HG03095 (cell line): ENCODE measurements around the gene STK32C.
"Not testable (repeated sequence)": the region's sequence is repeated elsewhere in the genome, so short reads cannot be mapped to it uniquely, and the experiment has no call there.

Source experiments
- ATAC-seq: cut with Tn5 transposase; IDR thresholded peaks from one replicate; pipeline ENCODE4 v1.9.1; 2021; ENCODE audit warnings: moderate library complexity; ENCODE audit not compliant: unreplicated experiment

The STK32C gene

DNA sequence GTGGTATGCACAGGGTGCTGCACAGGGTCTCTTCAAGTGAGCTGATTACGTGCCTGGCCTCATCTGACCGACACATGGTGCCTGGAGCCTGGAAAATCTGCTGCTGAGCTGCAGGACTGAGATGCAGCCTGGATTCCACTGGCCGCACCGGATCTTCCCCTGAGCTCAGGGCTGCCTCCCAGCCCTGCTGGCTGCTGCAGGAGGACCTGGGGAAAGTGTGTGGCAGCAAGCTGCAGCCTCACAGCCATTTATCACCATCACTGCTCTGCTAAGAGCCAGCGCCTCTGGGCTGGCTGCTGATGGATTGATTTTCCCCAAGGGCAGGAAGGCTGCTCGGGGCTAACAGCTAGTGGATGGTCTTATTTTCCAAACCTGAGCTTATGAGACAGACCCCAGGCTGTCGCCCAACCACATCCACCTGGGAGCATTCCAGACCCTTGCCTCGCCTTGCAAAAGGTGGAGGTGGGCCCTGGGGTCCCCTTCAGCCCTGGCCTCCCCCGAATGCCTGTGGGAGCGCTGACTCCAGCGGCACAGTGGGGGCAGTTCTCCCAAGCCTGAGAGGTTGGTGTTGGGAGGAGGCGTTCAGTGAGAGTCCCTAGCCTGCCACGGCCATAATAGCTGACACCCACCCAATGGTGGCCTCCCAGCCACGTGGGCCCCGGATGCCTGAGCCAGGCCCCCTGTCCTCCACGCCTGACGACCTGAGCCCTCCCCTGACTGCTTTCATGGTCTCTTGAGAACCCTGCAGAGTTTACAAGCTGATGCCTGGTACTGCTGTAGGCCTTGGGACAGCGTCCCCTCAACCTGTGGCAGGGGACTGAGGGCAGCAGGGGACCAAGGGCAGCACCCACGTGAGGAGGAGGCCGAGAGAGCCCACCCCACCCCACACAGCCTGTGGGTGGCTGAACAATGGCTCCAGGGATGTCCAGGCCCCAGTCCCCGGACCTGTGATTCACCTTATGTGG is 38.2 kb downstream of the STK32C start:
- ATAC-seq: no peak

DNA sequence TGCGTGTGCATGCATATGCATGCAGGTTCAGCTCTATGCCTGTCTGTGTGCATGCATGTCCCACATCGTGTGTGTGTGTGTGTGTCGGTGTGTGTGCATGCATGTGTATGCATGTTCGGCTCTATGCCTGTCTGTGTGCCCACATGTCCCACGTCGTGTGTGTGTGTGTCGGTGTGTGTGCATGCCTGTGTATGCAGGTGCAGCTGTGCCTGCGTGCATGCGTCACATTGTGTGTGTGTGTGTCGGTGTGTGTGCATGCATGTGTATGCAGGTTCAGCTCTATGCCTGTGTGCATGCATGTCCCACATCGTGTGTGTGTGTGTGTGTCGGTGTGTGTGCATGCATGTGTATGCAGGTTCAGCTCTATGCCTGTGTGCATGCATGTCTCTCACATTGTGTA is 39.8 kb downstream of the STK32C start:
- not testable (repeated sequence) for ATAC-seq

DNA sequence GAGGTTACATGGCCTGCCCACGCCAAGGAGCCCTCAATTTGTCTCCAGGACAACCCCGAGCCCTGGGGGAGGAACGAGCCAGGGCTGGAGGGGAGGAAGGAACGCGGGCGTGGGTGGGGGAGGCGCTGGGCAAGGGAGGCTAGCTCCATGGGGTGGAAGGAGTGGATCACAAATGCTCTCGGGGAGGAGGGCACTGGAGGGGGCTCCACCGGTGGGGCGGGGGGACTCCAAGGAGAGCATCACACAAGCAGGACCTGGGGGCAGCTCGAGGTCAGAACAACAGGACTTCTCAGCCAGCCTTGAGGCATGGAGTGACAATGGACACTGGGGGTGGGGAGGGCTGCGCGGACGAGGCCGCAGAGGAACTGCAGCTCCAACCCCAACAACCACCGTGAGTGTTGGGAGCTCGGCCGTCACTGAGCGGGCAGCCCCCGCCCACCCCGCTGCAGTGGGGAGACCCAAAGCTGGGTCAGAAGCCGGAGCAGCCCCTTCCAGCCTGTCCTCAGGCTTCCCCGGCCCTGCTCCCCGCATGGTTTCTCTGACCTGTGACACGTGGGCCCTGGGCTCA is 41.1 kb downstream of the STK32C start:
- ATAC-seq: no peak

DNA sequence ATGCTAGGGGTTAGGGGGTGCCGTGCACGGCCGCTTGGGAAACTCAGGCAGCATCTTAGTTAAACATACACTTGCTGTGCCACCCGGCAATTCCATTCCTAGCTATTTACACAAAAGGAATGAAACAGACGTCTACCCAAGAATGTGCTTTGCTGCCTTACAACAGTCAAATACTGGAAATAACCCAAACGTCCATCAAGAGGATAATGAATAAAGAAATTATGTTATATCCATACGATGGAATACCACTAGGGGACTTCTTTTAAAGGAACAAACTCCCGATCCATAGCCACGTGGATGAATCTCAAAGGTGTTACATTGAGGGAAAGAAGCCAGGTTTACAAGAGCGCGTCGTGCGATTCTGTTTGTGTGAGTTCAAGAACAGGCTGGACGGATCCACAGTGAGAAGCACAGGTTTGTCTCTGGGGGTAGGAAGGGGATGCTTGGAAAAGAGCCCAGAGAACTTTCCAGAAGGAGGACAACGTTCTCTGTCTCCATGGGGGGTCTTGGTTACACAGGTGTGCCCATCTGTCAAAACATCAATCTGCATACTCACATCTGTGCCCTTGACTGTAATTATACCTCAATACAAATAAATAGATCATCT is 41.8 kb downstream of the STK32C start:
- ATAC-seq: no peak

DNA sequence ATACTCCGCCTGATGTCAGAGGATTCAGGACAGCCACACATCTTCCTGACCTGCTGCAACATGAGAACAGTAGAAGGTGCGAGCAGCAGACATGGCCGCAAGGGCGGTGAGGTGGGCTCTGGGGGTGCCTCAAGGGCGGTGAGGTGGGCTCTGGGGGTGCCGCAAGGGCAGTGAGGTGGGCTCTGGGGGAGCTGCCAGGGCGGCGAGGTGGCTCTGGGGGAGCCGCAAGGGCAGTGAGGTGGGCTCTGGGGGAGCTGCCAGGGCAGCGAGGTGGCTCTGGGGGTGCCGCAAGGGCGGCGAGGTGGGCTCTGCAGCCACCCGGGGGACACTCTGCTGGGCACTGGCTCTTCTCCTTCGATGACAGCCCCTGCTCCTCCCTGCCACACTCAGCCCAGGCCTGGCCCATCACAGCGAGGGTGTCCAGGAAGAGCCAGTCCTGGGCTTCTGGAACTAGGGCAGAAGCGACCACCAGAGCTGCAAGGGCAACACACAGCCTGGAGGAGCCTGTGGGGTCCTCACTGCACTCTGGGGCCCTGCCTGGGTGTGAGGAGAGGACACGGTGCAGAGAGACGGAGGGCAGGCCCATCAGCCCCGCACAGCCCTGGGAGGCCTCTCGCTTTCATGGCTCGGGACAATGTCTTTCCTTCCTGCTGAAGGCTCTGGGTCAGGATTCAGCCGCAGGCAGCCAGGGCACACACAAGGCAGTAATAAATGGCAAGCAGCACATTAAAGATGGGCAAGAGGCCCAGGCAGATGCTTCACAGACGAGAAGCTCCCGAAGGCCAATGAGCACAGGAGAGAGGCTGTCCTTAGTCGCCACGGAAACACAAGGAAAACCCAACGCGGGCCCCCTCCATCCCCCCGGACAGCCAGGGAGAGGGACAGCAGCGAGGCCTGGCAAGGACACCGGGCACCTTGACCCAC is 42.5 kb downstream of the STK32C start:
- ATAC-seq: no peak

DNA sequence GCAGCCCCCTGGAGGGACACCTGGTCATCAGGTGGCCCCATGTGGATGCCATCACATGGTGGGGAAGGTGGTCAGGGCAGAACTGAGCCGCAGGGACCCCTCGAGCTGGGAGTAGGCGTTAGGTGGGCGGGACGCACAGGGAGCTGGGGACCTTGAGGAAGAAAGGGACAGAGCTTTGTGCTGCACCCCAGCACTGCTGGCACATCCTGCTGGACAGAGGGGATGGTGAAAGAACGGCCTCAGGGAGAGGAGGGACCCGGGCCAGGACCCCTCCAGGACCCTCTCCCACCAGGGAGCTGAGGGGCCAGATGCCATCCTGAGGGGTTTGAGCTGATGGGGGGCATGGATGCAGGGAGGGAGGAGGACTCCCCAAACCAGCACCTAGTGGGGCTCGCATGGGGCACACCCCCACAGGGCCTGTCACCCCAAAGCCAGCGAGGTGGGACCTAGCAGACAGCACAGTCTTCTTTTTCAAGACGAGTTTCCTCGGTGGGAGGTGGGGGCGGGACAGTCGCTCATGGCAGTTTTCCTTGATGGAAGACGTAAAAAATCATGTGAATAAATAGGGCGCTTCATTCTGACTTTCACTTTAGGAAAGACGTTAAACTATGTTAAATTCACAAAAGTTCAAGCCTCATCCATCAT is 43.3 kb downstream of the STK32C start:
- ATAC-seq: no peak

DNA sequence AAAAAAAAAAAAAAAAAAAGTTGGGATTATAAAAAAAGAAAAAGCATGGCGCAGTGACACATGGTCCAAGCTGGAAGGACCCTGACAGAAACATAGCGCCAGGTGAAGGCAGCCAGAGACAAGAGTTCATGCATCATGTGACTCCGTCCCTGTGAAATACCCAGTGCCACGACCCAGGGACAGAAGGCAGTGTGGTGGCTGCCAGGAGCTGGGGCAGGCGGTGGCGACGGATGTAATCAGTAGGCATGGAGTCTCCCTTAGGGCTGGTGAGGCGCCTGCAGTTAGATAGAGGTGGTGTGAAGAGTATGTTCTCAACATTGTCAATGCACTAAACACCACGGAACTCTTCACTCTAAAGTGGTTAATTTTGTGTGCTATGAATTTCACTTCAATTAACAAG is 43.9 kb downstream of the STK32C start:
- no peak for ATAC-seq

DNA sequence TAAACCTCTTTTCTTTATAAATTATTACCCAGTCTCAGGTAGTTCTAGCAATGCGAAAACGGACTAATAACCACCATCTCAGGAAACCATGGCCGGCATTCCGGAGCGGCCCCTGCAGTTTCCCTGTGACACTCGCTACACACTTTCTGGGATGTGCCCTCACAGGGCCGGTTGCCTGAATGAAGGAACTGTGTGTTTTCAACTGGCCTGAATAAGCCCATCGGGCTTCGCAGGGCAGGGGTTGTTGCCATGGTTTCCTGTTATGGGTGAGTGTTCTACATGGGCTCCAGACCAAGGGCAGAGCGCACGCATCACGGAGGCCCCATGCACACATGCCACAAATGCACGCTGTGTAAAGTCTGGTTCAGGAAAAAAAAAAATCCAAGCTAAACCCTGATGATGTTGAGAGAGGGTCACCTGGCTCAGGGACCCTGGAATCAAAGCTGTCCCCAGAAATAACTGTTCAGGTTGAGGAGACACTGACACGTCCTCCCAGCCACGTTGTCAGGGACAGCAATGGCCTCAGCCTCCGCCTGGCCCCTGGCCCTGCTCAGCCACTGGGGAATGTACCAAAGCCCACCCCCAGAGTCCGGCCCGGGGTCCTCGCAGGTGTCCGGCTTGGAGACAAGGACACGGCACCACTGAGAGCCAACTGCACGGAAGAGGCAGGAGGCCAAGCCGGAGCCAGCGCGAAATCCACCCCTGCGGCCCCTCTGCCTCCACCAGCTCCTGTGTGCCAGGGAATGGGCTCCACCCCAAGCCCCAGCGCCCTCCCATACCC is 47.9 kb downstream of the STK32C start:
- ATAC-seq: no peak

DNA sequence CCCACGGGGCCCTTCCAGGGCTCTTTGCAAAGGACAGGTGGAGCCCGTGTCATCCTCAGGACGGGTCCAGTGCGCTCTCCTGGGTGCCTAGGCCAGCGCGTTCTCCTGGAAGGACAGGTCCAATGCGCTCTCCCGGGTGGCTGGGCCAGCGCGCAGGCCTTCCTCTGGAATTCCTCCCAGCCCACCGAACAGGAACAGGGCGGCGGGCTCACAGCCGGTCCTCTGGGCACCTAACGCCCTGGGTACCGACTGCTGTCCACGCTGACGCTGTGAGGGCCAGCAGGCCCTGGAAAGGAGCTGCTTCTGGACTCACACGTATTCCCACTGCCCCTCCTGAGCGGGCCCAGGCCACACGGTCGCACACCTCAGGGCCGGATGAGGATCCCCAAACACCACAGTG is 49.3 kb downstream of the STK32C start:
- ATAC-seq: no peak

DNA sequence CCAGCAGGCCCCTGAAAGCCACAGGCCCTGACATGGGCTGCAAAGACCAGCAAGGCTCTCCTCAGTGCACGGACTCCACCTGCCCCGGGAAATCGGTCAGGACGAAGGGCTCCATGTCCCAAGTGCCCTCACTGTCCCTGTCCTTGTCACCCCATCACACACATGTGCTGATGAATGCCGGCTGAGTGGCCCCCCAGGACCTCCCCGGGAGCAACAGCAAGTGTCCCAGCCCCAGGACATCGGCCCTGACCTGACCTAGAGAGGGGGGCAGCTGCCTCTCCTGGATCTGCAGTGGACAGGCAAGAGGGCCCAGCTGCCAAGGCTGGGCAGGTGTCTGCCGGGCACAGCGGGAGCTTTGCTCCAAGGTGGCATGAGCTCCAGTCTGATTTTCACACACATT is 49.8 kb downstream of the STK32C start:
- ATAC-seq: no peak

DNA sequence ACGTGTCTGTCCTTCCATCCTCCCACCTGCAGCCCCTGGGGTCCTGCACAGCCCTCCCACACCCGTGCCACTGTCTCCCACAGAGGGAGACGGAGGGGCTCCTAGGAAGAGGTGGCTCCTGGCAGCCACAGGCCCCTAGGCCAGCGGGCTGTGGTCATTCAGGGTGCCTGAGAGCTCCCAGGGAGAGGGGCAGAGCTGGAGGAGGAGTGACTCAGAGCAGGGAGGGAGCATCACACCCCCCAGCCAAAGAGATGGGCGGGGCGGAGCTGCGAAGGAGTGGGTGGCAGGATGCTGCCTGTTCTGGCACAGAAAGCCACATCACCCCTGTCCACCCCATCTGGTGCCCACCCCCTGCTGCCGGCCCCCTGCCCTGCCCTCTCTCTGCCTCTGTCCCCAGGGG is 50.5 kb downstream of the STK32C start:
- ATAC-seq: no peak

DNA sequence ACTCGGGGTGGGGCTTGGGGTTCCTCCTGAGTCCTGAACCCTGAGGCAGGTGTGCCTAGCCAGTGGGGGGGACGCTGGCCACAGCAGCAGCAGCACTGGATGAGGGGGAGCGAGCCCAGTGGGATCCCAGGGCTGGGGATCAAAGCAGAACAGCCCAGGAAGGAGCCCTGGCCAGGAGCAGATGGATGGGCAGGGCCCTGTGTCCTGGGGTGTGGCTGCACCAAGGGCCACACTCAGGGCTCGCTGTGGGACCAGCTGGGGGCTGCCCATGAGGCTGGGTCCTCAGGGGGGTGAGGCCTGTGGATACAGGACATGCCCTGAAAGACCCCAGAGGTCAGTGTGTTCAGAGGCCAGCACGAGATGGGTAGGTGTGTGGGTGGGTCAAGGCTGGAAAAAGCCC is 50.9 kb downstream of the STK32C start:
- no peak for ATAC-seq

DNA sequence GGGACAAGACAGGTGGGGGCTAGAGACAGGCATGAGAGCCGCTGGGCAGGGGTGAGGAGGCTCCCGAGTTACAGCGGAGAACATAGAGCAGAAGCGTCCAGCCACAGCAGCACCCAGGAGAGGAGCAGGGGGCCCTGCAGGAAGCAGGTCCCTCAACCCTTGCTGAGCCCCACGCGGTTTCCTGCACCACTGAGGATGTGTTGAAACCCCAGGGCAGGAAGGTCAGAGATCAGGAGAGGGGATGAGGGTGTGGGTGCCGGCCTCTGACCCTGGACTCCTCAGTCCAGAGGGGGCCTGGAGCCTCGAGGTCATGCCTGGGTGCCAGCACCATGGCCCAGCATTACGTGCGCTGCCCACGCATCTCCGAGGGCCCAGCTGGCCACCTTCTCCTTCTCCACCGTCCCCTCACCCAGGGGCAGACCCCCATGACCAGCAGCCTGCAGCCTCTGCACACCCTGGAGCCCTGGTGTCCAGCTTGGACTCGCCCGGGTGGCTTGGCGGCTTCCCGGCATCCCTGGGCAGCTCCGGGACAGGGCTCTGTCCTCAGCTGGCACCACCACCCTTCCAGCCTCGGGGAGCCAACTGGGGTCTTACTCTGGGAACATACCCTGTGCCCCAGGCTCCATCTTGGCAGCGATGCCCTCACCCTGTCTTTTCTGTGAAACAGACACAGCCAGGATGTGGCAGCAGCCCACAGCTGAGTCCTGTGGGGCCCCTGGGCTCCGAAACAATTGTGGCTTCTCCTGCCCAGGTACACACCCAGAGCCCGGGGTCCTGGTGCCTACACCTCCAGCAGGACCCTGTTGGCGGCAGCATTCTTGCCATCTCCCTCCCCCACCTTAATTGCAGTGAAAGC is 52.0 kb downstream of the STK32C start:
- ATAC-seq: no peak

DNA sequence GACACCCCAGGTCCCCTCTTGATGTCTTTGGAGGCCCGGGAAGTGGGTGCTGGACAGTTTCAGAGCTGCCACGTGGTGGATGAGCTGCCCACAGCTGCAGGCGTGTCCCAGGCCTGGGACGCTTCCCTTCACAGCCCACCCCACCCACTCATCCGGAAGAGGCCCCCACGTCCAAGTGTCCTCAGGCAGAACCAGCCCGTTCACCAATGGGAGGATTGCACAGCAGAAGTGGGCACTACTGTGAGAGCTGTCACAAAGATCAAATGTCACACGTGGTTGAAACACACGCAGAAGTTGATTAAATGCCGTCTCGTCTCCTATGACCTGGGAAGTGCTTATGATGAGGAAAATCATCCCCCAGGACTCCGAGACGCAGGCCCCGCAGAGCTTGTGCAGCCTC is 52.9 kb downstream of the STK32C start:
- ATAC-seq: no peak

DNA sequence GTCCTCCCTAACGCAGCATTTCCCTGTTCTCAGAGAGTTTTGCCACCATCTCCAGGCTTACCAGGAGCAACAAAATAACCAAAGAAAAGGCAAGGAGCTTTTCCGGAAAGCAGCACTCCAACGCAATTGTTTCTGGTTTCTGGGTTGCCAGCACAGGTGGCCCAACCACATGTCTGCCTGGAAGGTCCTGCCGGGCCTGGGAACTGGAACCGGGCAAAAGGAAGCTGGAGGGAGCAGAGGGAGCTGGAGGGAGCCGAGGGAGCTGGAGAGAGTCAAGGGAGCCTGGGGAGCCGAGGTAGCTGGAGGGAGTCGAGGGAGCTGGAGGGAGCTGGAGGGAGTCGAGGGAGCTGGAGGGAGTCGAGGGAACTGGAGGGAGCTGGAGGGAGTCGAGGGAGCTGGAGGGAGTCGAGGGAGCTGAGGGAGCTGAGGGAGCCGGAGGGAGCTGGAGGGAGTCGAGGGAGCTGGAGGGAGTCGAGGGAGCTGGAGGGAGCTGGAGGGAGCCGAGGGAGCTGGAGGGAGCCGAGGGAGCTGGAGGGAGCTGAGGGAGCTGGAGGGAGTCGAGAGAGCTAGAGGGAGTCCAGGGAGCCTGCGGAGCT is 54.6 kb downstream of the STK32C start:
- no peak for ATAC-seq

DNA sequence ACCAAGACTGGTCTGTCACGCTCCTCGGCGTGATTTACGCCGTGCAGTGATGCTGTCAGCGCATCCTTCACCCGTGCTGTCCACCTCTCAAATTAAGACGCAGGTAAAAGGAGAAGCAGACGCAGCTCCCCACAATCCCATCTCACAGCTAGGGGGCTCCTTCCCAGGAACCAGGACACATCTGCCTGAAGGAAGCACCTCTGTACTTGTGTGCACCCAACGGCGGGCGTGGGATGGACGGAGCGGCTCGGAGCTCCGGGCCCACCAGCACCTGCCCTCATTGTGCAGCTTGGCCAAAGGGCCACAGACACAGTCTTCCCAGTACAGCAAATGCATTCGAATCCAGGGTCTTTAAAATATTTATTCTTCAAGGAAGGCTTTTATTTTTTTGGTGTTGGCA is 55.3 kb downstream of the STK32C start:
- ATAC-seq: no peak

DNA sequence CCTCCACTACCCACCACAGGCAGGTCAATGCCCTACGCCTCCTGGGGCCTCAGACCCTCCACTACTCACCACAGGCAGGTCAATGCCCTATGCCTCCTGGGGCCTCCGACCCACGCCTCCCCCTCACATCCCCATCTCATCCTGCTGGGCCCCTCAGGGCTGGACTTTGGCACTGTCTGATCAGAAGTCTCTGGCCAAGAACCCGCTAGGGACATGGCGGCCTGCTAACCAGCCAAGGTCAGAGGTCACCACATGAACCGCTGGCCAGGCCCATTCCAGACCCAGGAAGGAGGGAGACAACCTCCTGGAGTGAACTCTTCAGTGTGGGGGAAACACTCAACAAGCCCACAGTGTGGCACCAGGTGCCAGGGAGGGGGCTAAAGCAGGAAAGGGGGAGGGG is 55.8 kb downstream of the STK32C start:
- ATAC-seq: no peak
